Large intestine (tissue), 3 donors: ENCODE measurements around the gene ADAMTS17. TPM values are rescaled to one million over a fixed set of nuclear protein-coding genes. Genes with fewer than 3 reads are reported as not detected.
"Not testable (repeated sequence)": the region's sequence is repeated elsewhere in the genome, so short reads cannot be mapped to it uniquely, and the experiment has no call there.

ENCODE experiments used
- DNase-seq, 2 donors: peaks; one replicate each; pipeline versions ENCODE4 v3.0.0 to v3.0.0-alpha.2; 2013
- H3K27ac ChIP-seq: one replicate; pipeline ENCODE4 v1.5.1; 2013; ENCODE audit warnings: low read length
- H3K27me3 ChIP-seq: 2 replicates; pipeline ENCODE4 v1.6.1; 2013; ENCODE audit warnings: low read length; ENCODE audit not compliant: control insufficient read depth, insufficient read depth
- H3K36me3 ChIP-seq: 2 replicates; pipeline ENCODE4 v1.6.1; 2013; ENCODE audit warnings: low read length; ENCODE audit not compliant: control insufficient read depth, insufficient read depth
- H3K4me1 ChIP-seq: one replicate; pipeline ENCODE4 v1.6.1; 2013; ENCODE audit warnings: low read length; ENCODE audit not compliant: control insufficient read depth, insufficient read depth
- H3K4me3 ChIP-seq: one replicate; pipeline ENCODE4 v1.5.1; 2013; ENCODE audit warnings: low read length
- H3K9me3 ChIP-seq: one replicate; pipeline ENCODE4 v1.6.1; 2013; ENCODE audit warnings: mild to moderate bottlenecking, low read depth, low read length, moderate library complexity; ENCODE audit not compliant: control insufficient read depth
- WGBS: methylation state at CpG from one replicate; pipeline ENCODE4 v1.1.5; 2013; ENCODE audit warnings: low lambda C conversion rate; ENCODE audit not compliant: insufficient coverage; 5-methylcytosine and 5-hydroxymethylcytosine counted together
- polyA plus RNA-seq: library from polyadenylated mRNA; unstranded; fragments of 120-200 nt; gene quantifications from one replicate; pipeline ENCODE4 v1.2.1, GENCODE V29; 2013

The ADAMTS17 gene
- polyA plus RNA-seq, 1 donor = 3.7 TPM

DNA sequence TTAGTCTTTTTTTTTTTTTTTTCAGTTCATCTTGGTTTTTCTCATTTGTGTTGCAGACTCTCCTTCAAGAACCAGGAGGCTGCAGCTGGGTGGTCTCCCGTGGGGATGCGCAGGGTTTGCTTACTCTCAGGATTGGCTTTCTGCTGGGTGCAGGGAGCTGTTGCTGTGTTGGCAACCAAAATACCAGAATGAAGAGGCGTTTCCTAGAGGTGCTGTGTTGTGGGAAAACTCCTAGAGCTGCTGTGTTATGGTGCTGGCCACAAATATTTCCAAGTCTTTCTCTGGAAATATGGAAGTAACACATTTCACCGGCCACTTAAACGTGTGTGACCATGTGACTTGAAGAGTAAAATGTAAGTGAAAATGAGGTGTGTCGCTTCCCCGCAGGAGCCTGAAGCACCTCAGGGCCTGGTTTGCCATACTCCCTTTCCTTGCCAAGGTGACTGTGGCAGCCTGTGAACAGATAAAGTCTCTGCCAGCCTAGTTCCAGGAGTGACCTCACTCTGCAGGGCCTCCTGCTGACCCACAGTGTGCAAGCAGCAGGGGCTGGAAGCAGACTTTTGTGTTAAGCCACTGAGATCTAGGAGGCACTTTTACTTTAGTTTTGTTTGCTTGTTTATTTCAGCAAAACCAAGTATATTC is 258.9 kb downstream of the ADAMTS17 start:
- no peak for DNase-seq
- Histone ChIP-seq H3K4me3 (no peak overlapping the region), H3K4me1 (no peaks in the 10 kb centered on the region), H3K36me3 (no peaks in the 10 kb centered on the region), H3K9me3 (no peaks in the 10 kb centered on the region), H3K27me3 (no peaks in the 10 kb centered on the region), H3K27ac (no peak overlapping the region)
- WGBS = no CpG with 5 or more reads among the region's 7 CpGs

DNA sequence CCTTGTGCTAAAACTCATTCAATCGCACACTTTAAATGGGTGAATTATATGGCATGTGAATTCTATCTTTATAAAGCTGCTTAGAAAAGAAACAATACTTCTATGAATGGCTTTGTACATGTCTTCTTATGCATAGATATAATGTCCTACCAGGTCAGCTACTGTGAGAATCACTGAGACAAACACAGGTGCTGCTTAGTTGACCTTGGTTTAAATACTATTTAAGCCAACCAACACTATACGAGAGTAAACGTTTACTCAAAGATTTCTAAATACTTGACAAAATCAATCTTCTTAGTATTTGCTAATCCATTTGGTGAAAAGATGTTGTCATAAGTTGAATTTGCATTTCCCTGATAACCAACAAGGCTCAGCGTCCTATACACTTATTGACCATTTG is 260.3 kb downstream of the ADAMTS17 start:
- Histone ChIP-seq H3K27me3 (no peaks in the 10 kb centered on the region), H3K4me3 (no peak overlapping the region), H3K9me3 (no peaks in the 10 kb centered on the region), H3K36me3 (no peaks in the 10 kb centered on the region), H3K4me1 (no peaks in the 10 kb centered on the region), H3K27ac (no peak overlapping the region)
- no peak for DNase-seq
- 67% methylated on average over 1 of the region's 4 CpGs for WGBS

DNA sequence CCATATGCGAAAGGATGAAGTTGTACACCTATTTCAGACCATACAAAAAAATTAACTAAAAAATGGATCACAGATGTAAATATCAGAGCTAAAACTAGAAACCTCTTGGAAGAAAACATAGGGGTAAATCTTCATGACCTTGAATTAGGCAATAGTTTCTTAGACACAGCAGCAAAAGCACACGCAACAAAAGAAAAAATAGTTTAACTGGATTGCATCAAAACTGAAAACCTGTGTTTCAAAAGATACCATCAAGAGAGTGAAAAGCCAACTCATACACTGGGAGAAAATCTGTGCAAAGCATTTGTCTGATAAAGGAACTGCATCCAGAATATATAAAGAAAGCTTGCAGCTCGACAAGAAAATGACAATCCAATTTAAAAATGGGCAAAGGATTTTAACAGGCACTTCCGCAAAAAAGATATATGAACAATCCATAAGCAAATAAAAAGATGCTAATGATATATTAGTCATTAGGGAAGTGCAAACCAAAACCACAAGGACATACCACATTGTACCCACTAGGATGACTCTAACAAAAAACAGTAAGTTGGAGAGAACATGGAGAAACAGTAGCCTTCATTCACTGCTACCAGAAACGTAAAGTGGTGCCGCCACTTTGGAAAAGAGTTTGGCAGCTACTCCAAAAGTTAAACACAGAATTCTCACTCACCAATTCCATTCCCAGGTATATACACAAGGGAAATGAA is 263.1 kb downstream of the ADAMTS17 start:
- no peaks in the 10 kb centered on the region for H3K27me3 ChIP-seq
- H3K27ac ChIP-seq = no peak overlapping the region
- H3K9me3 ChIP-seq = no peaks in the 10 kb centered on the region
- H3K36me3 ChIP-seq = no peaks in the 10 kb centered on the region
- WGBS = 83% methylated on average over 3 of the region's 6 CpGs
- DNase-seq = no peak
- no peak overlapping the region for H3K4me3 ChIP-seq
- H3K4me1 ChIP-seq = no peaks in the 10 kb centered on the region

DNA sequence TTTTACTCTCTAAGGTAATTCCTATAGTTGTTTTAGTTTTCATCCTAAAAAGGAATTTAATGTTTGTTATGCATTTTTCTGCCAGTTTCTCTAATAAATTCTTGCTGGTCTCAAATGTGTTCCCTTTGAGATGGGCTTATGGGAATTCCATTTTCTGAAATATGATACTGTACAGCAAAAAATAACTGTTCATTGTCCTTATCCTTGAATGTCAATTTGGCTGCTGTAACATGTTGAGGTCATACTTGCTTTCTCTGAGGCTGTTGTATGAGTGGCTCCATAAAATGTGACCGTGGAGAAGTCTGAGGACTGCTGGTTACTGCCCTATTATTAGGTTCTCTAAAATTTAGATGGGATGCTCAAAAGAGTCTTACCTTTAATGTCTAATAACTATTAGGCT is 266.5 kb downstream of the ADAMTS17 start:
- no CpG with 5 or more reads among the region's 1 CpG for WGBS
- Histone ChIP-seq H3K36me3 (no peaks in the 10 kb centered on the region), H3K4me1 (no peaks in the 10 kb centered on the region), H3K27ac (no peak overlapping the region), H3K9me3 (no peaks in the 10 kb centered on the region), H3K27me3 (no peaks in the 10 kb centered on the region), H3K4me3 (no peak overlapping the region)
- DNase-seq = no peak

DNA sequence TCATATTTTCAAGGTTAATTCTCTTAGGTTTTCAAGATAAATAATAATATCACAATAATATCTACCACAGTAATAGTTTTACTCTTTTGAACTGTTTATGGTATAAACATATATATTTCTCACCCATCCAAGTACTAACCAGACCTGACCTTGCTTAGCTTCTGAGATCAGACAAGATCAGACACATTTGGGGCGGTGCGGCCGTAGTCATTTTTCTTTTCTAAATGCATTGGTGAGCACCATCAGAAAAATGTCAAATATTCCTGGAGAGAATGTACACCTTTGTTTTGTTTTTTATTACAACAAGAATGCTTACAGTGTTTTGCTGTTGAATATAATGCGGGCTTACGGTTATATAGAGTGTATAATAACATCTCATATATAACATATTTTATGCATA is 267.8 kb downstream of the ADAMTS17 start:
- Histone ChIP-seq H3K4me3 (no peak overlapping the region), H3K27me3 (no peaks in the 10 kb centered on the region), H3K27ac (no peak overlapping the region), H3K4me1 (no peaks in the 10 kb centered on the region), H3K9me3 (no peaks in the 10 kb centered on the region), H3K36me3 (no peaks in the 10 kb centered on the region)
- WGBS = 92% methylated on average over 2 of the region's 5 CpGs
- no peak for DNase-seq

DNA sequence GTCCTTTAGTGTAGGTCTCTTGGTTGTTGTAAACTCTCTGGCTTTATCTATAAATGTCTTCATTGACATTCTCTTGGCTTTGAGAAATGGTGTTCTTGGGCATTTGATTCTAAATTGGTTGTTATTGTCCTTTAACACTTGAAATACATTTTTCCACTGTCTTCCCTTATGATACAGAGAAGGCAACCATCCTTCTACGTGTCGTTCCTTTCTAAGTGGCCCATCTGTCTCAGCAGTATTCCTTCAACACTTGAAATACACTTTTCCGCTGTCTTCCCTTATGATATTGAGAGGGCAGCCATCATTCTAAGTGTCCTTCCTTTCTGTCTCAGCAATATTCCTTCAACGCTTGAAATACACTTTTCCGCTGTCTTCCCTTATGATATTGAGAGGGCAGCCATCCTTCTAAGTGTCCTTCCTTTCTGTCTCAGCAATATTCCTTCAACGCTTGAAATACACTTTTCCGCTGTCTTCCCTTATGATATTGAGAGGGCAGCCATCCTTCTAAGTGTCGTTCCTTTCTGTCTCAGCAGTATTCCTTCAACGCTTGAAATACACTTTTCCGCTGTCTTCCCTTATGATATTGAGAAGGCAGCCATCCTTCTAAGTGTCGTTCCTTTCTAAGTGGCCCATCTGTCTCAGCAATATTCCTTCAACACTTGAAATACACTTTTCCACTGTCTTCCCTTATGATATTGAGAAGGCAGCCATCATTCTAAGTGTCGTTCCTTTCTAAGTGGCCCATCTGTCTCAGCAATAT is 275.1 kb downstream of the ADAMTS17 start:
- not testable (repeated sequence) for H3K9me3 ChIP-seq, H3K4me3 ChIP-seq, DNase-seq, H3K27ac ChIP-seq, H3K4me1 ChIP-seq, H3K27me3 ChIP-seq, H3K36me3 ChIP-seq
- 100% methylated on average over 1 of the region's 12 CpGs for WGBS

DNA sequence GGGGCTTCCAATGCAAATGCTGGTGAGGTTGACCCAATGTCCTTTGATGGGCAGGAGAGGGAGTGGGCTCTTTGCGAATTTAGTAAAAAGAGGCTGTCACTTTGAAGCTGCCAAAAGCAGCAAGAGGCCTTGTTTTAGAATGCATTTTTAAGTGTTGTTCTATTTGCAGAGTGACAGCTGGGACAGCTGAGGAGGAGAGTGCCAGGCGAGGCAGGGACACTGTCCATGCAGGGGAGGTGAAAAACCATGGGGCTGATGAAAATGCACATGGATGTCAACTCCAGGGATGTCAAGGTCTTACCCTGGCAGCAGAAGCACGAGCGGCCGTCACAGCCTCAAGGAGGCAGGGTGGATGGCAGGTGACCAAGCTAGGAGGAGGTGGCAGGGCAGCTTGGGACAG is 279.8 kb downstream of the ADAMTS17 start:
- no peak overlapping the region for H3K27ac ChIP-seq
- H3K27me3 ChIP-seq = no peaks in the 10 kb centered on the region
- WGBS = no CpG with 5 or more reads among the region's 5 CpGs
- no peak for DNase-seq
- no peaks in the 10 kb centered on the region for H3K9me3 ChIP-seq
- no peaks in the 10 kb centered on the region for H3K4me1 ChIP-seq
- H3K4me3 ChIP-seq = no peak overlapping the region
- H3K36me3 ChIP-seq = no peaks in the 10 kb centered on the region

DNA sequence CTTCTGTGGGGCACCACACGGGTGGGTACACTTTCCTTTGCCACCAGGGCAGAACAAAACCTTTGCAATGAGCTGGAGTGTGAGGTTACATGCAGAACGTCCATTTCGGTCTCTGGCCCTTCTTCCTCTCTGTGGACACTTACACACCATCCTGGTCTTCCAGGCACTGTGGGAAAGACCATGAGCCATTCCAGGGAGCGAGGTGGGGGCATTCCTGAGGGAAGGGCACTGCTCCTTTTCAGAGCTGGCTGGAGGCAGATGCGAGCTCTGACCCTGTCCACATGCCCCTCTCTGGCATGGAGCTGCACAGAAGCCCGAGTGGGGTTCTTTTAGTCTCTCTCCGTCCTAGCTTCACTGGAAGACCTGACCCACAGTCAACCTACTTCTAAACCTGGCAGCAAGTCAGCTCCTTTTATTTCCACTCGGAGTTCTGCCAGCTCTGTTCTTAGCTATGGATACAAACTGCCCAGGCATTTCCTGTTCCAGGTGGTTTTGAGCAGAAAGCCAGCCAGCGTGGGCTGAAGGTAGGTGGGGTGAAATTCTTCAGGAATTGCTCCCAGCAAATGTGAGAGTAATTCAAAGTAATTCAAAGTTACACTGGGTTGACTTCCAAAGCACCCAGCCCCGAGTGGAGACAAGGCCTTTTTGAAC is 281.4 kb downstream of the ADAMTS17 start:
- H3K27me3 ChIP-seq = no peaks in the 10 kb centered on the region
- no CpG with 5 or more reads among the region's 10 CpGs for WGBS

DNA sequence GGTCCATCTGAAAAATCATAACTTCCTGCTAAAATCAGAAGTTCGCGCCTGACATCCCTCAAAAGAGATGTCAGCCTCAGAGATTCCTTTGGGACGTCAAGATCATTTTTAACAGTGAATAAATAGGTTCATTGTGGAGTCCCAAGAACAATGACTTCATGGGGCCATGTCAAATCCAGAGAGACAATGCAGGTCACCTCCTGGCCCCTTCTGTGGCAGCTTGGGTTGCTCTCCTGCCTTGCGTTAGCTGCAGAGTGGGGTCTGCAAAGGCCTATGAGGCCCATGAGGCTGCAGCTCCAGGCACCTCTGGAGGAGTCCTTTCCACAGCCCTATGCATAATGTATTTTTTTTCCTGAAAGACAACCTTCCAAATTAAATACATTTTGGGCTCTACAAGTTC is 282.3 kb downstream of the ADAMTS17 start:
- Histone ChIP-seq H3K36me3 (no peaks in the 10 kb centered on the region), H3K27me3 (no peaks in the 10 kb centered on the region), H3K4me1 (no peaks in the 10 kb centered on the region), H3K9me3 (no peaks in the 10 kb centered on the region), H3K4me3 (no peak overlapping the region), H3K27ac (no peak overlapping the region)
- DNase-seq = no peak
- 83% methylated on average over 1 of the region's 4 CpGs for WGBS

More for the DNA sequence above, 281.4 kb downstream of the ADAMTS17 start:
- H3K4me3 ChIP-seq = no peak overlapping the region
- H3K36me3 ChIP-seq = no peaks in the 10 kb centered on the region
- DNase-seq = no peak
- H3K27ac ChIP-seq = no peak overlapping the region
- no peaks in the 10 kb centered on the region for H3K4me1 ChIP-seq
- H3K9me3 ChIP-seq = no peaks in the 10 kb centered on the region

DNA sequence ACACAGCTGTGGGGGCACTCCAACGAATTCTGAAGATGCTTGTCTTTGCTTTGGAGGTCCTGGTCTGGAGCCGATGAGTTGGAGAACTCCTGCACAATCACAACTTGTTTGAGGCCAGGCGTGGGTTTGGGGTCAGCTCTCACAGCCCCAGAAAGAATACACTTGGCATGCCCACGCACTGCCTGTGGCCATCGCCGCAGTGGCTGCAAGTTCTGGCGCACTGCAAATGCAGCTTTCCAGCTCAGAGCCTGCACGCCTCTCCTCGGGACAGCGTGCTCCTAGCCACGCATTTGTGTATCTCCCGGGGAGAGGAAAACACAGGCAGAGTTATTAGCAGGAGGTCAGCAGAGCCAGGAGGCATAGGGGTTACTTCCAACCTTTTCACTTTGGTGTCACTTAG is 282.7 kb downstream of the ADAMTS17 start:
- H3K27me3 ChIP-seq = no peaks in the 10 kb centered on the region
- H3K27ac ChIP-seq = no peak overlapping the region
- no peaks in the 10 kb centered on the region for H3K9me3 ChIP-seq
- H3K36me3 ChIP-seq = no peaks in the 10 kb centered on the region
- H3K4me1 ChIP-seq = no peaks in the 10 kb centered on the region
- WGBS = no CpG with 5 or more reads among the region's 12 CpGs
- DNase-seq = no peak
- H3K4me3 ChIP-seq = no peak overlapping the region
